H1 (cell line): Measurements from ENCODE around the gene PIK3CA. TPM values are rescaled to one million over a fixed set of nuclear protein-coding genes. Genes with fewer than 3 reads are reported as not detected.

Source experiments
- CTCF ChIA-PET: fragments of 300-600 bp; sonication (Branson Sonifier 250); formaldehyde crosslinking; loops from one replicate; lab custom pipeline; 2021; ENCODE audit not compliant: partially characterized antibody; lab: Charles Lee
- POLR2A ChIA-PET: fragments of 300-600 bp; sonication (Branson Sonifier 250); formaldehyde crosslinking; loops from one replicate; lab custom pipeline; 2021; ENCODE audit warnings: inconsistent platforms; ENCODE audit not compliant: partially characterized antibody; lab: Charles Lee
- DNase-seq, 2 experiments: peaks; one replicate each; pipeline versions ENCODE4 v3.0.0 to v3.0.0-alpha.2; 2010 to 2022; ENCODE audit warnings: low spot score in 2 of 2, low read depth in 1 of 2, mixed read lengths in 1 of 2
- FAIRE-seq: peaks from 2 replicates; lab custom pipeline; 2011; peaks lifted over from hg19 to GRCh38; lab: Jason Lieb, UNC
- H2AFZ ChIP-seq: 2 replicates; pipeline ENCODE4 v1.8.1; 2012; ENCODE audit warnings: low read length, inconsistent platforms
- H2AK5ac ChIP-seq: 2 replicates; pipeline ENCODE4 v1.6.1; 2013; ENCODE audit warnings: low read depth, low read length
- H2BK120ac ChIP-seq: replicated peaks from 2 replicates; pipeline ENCODE3; 2013; ENCODE audit warnings: low read depth, low read length, inconsistent platforms
- H2BK12ac ChIP-seq: 2 replicates; pipeline ENCODE4 v1.6.1; 2013; ENCODE audit warnings: low read depth, low read length
- H2BK15ac ChIP-seq: 2 replicates; pipeline ENCODE4 v1.6.1; 2013; ENCODE audit warnings: low read length
- H2BK20ac ChIP-seq: 2 replicates; pipeline ENCODE4 v1.6.1; 2013; ENCODE audit warnings: low read length
- H2BK5ac ChIP-seq: 2 replicates; pipeline ENCODE4 v1.6.1; 2013; ENCODE audit warnings: low read depth, low read length
- H3K14ac ChIP-seq: 2 replicates; pipeline ENCODE4 v1.6.1; 2013; ENCODE audit warnings: inconsistent platforms; ENCODE audit not compliant: insufficient read length
- H3K18ac ChIP-seq: 2 replicates; pipeline ENCODE4 v1.6.1; 2013; ENCODE audit warnings: low read length; ENCODE audit errors: extremely low read depth
- H3K23ac ChIP-seq: 2 replicates; pipeline ENCODE4 v1.6.1; 2013; ENCODE audit warnings: inconsistent platforms; ENCODE audit not compliant: insufficient read length
- H3K23me2 ChIP-seq: 2 replicates; pipeline ENCODE4 v1.6.1; 2013; ENCODE audit warnings: low read depth, low read length
- H3K27ac ChIP-seq: 2 replicates; pipeline ENCODE4 v1.6.1; 2011; ENCODE audit warnings: low read depth, low read length, inconsistent platforms
- H3K27me3 ChIP-seq, 4 experiments: replicated peaks in 1 of 4; 1 replicate in 1 of 4; 2 replicates in 3 of 4; pipeline versions ENCODE4 v1.6.1 to v1.8.1; 2011 to 2013; ENCODE audit warnings: low read length in 3 of 4, mild to moderate bottlenecking in 3 of 4, inconsistent platforms in 2 of 4, mixed read lengths in 2 of 4, moderate library complexity in 1 of 4; ENCODE audit not compliant: control insufficient read depth in 3 of 4, insufficient read depth in 3 of 4; ENCODE audit errors: extremely low read depth in 1 of 4
- H3K36me3 ChIP-seq, 4 experiments: 2 replicates each; pipeline versions ENCODE4 v1.6.1 to v1.8.1; 2011 to 2013; ENCODE audit warnings: mild to moderate bottlenecking in 4 of 4, low read length in 3 of 4, moderate library complexity in 2 of 4, control low read depth in 1 of 4, inconsistent platforms in 1 of 4; ENCODE audit not compliant: insufficient read depth in 4 of 4, control insufficient read depth in 2 of 4
- H3K4ac ChIP-seq: replicated peaks from 2 replicates; pipeline ENCODE3; 2013; ENCODE audit warnings: low read length, low read depth, mixed read lengths, inconsistent platforms; ENCODE audit not compliant: insufficient read length
- H3K4me1 ChIP-seq, 4 experiments: replicated peaks in 1 of 4; 1 replicate in 1 of 4; 2 replicates in 3 of 4; pipeline versions ENCODE4 v1.6.1 to v1.8.1; 2011 to 2013; ENCODE audit warnings: low read length in 3 of 4, inconsistent platforms in 2 of 4, mixed read lengths in 1 of 4; ENCODE audit not compliant: insufficient read depth in 4 of 4, control insufficient read depth in 3 of 4
- H3K4me2 ChIP-seq, 2 experiments: 2 replicates each; pipeline versions ENCODE4 v1.6.1 to v1.8.1; 2011 to 2013; ENCODE audit warnings: low read depth in 2 of 2, low read length in 2 of 2, control low read depth in 1 of 2, inconsistent platforms in 1 of 2, mild to moderate bottlenecking in 1 of 2; ENCODE audit not compliant: insufficient read depth in 1 of 2
- H3K4me3 ChIP-seq, 4 experiments: fragments of 200-600, 300-600 bp in 1 of 4; sonication (generic), shearing (Covaris generic), sonication (Bioruptor Twin) in 1 of 4; 2 replicates each; pipeline versions ENCODE4 v1.5.1 to v1.8.1; 2011 to 2016; ENCODE audit warnings: low read length in 4 of 4, low read depth in 3 of 4, control low read depth in 2 of 4, inconsistent platforms in 2 of 4, mild to moderate bottlenecking in 2 of 4, mixed read lengths in 1 of 4, moderate library complexity in 1 of 4; ENCODE audit not compliant: insufficient read depth in 2 of 4; ENCODE audit errors: extremely low read depth in 1 of 4
- H3K56ac ChIP-seq: replicated peaks from 2 replicates; pipeline ENCODE3; 2013; ENCODE audit warnings: low read depth, mild to moderate bottlenecking, mixed read lengths, low read length, inconsistent platforms; ENCODE audit not compliant: insufficient read length
- H3K79me1 ChIP-seq: 2 replicates; pipeline ENCODE4 v1.6.1; 2013; ENCODE audit warnings: low read depth, low read length, control low read depth
- H3K79me2 ChIP-seq, 2 experiments: 2 replicates each; pipeline versions ENCODE4 v1.6.1 to v1.8.1; 2012 to 2013; ENCODE audit warnings: low read length in 2 of 2, mild to moderate bottlenecking in 2 of 2, inconsistent platforms in 1 of 2; ENCODE audit not compliant: insufficient read depth in 2 of 2, control insufficient read depth in 1 of 2
- H3K9ac ChIP-seq, 4 experiments: replicated peaks in 1 of 4; 1 replicate in 1 of 4; 2 replicates in 3 of 4; pipeline versions ENCODE4 v1.6.1 to v1.8.1; 2011 to 2013; ENCODE audit warnings: low read depth in 3 of 4, low read length in 3 of 4, control low read depth in 2 of 4, mild to moderate bottlenecking in 2 of 4, moderate library complexity in 2 of 4, inconsistent platforms in 1 of 4; ENCODE audit errors: extremely low read depth in 1 of 4
- H3K9me3 ChIP-seq, 2 experiments: 2 replicates each; pipeline versions ENCODE4 v1.6.1 to v1.8.1; 2012 to 2013; ENCODE audit warnings: mild to moderate bottlenecking in 2 of 2, moderate library complexity in 2 of 2, control low read depth in 1 of 2, inconsistent platforms in 1 of 2, low read depth in 1 of 2, low read length in 1 of 2, mixed read lengths in 1 of 2; ENCODE audit not compliant: insufficient read depth in 2 of 2
- H4K20me1 ChIP-seq, 2 experiments: replicated peaks in 1 of 2; 2 replicates each; pipeline versions ENCODE3 to v1.8.1; 2011 to 2013; ENCODE audit warnings: inconsistent platforms in 2 of 2, low read length in 2 of 2, mild to moderate bottlenecking in 1 of 2; ENCODE audit not compliant: insufficient read depth in 2 of 2, control insufficient read depth in 1 of 2
- H4K5ac ChIP-seq: 2 replicates; pipeline ENCODE4 v1.6.1; 2013; ENCODE audit warnings: low read length, low read depth, mixed read lengths, inconsistent platforms; ENCODE audit not compliant: insufficient read length
- H4K8ac ChIP-seq: 2 replicates; pipeline ENCODE4 v1.8.0; 2013; ENCODE audit warnings: mild to moderate bottlenecking, moderate library complexity, low read length, inconsistent platforms; ENCODE audit not compliant: insufficient read depth; ENCODE audit errors: extremely low read depth
- H4K91ac ChIP-seq: replicated peaks from 2 replicates; pipeline ENCODE3; 2013; ENCODE audit warnings: low read length, mixed read lengths, inconsistent platforms; ENCODE audit not compliant: insufficient read length
- KDM4A ChIP-seq: IDR thresholded peaks from one replicate; pipeline ENCODE4 v1.7.1; 2012; ENCODE audit warnings: low read depth, mild to moderate bottlenecking, moderate library complexity, low read length, inconsistent platforms; ENCODE audit not compliant: severe bottlenecking
- SRF ChIP-seq: IDR thresholded peaks from 2 replicates; pipeline ENCODE4 v1.6.1; 2011; ENCODE audit warnings: mild to moderate bottlenecking, low read depth, low read length, moderate library complexity
- TCF12 ChIP-seq: IDR thresholded peaks from 2 replicates; pipeline ENCODE4 v1.6.1; 2011; ENCODE audit warnings: low read depth, mild to moderate bottlenecking, low read length
- TEAD4 ChIP-seq: IDR thresholded peaks from 2 replicates; pipeline ENCODE4 v1.6.1; 2012; ENCODE audit warnings: low read depth, low read length, inconsistent platforms, mixed read lengths
- WGBS, 2 experiments: shearing (Covaris generic) in 1 of 2; methylation state at CpG; one replicate each; pipeline versions ENCODE4 v1.1.6 to v1.1.7; 2013 to 2015; ENCODE audit warnings: low lambda C conversion rate in 2 of 2, mixed read lengths in 2 of 2, inconsistent platforms in 1 of 2, low coverage in 1 of 2, missing lambda C conversion rate in 1 of 2; ENCODE audit not compliant: insufficient replicate concordance in 2 of 2, insufficient coverage in 1 of 2, insufficient read length in 1 of 2; ENCODE audit errors: extremely low coverage in 1 of 2, missing lambda C conversion rate in 1 of 2; 5-methylcytosine and 5-hydroxymethylcytosine counted together
- polyA plus RNA-seq, 7 experiments: library from polyadenylated mRNA; depleted of rRNA in 3 of 7; stranded (reverse) in 5 of 7; unstranded in 2 of 7; fragments of >200 nt in 5 of 7; fragments of 200-250 nt in 2 of 7; gene quantifications; 1 replicate in 5 of 7; 2 replicates in 1 of 7; 4 replicates in 1 of 7; pipeline versions ENCODE4 v1.2.1 to v1.2.3, GENCODE V29; 2011 to 2013; ENCODE audit warnings: missing spikeins in 2 of 7, mixed read lengths in 2 of 7
- total RNA-seq: library from RNA; stranded (reverse); fragmentation: NEBNext Ultra II Directional; extraction: Animal tissue kit (Norgen Biotek cat#: 25700); gene quantifications from 2 replicates; pipeline ENCODE4 v1.2.1, GENCODE V29; 2021
- TF ChIP-seq, protein P1 (sequence below): IDR thresholded peaks from 2 replicates; pipeline ENCODE4 v1.6.1; 2011; ENCODE audit warnings: low read depth, mild to moderate bottlenecking, low read length; ENCODE audit not compliant: insufficient read depth
- TF ChIP-seq, protein P2 (sequence below): IDR thresholded peaks from 2 replicates; pipeline ENCODE4 v1.6.1; 2012; ENCODE audit warnings: inconsistent platforms

Gene PIK3CA
- total and polyA plus RNA-seq, 2 of the 8 experiments (the other 6 are each of a cell fraction or from before 2014, with no cell fraction given) = 1.6 to 11.3 TPM

DNA sequence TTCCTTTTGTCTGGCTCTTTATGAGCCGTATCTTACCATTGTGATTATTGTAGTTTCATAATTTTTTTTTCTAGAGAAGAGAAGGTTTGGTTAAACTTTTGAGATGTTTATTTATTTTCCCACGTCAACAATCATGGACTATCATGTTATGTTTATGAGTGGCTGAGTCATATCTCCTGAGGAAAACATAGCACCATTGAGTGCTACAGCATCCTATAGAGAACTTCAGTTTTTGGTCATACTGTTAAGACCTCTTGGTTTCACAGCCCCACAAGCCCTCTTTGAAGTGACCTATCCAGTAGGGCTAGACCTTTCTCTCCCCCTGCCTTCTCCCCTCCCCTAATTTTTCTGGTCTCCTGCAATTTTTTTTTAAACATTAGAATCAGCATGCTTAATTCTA is 20.8 kb downstream of the PIK3CA start:
- no peak overlapping the region for H4K91ac ChIP-seq
- H2BK120ac ChIP-seq = no peak overlapping the region
- peaks cover 0 to 2% (median under 1%) of the 10 kb centered on the region in 4 experiments; a peak in 1 of 7 replicates for H3K4me1 ChIP-seq
- H3K36me3 ChIP-seq = no peaks in the 10 kb centered on the region
- no peaks in the 10 kb centered on the region for H3K79me1 ChIP-seq
- CTCF ChIA-PET = no interaction called here
- no peak overlapping the region for H3K18ac ChIP-seq
- POLR2A ChIA-PET = no interaction called here
- H3K4me3 ChIP-seq = no peak overlapping the region
- no peak overlapping the region for H3K9ac ChIP-seq
- peaks cover 0 to 32% of the 10 kb centered on the region in 2 experiments; a peak in 2 of 4 replicates for H3K79me2 ChIP-seq
- no peak overlapping the region for H2AFZ ChIP-seq
- H3K4ac ChIP-seq = no peak overlapping the region
- H3K27ac ChIP-seq = no peak overlapping the region
- peaks cover 0 to 1% of the 10 kb centered on the region in 2 experiments for H4K20me1 ChIP-seq
- H4K5ac ChIP-seq = no peak overlapping the region
- no peak overlapping the region for H4K8ac ChIP-seq
- no peak overlapping the region for H2AK5ac ChIP-seq
- no peak overlapping the region for H3K4me2 ChIP-seq
- no peaks in the 10 kb centered on the region for H3K23me2 ChIP-seq
- H3K56ac ChIP-seq = no peak overlapping the region
- H3K9me3 ChIP-seq = no peaks in the 10 kb centered on the region
- H3K27me3 ChIP-seq = no peaks in the 10 kb centered on the region
- no peak overlapping the region for H3K14ac ChIP-seq
- no peak overlapping the region for H2BK5ac ChIP-seq
- FAIRE-seq = no peak
- DNase-seq = no peak
- 95% methylated on average over 2 of the region's 2 CpGs; no CpG with 5 or more reads in 1 of the 2 experiments for WGBS, 2 experiments
- H2BK12ac ChIP-seq = no peak overlapping the region
- H3K23ac ChIP-seq = no peak overlapping the region
- no peak overlapping the region for H2BK20ac ChIP-seq
- no peak overlapping the region for H2BK15ac ChIP-seq
- TF ChIP-seq, protein P1, sequence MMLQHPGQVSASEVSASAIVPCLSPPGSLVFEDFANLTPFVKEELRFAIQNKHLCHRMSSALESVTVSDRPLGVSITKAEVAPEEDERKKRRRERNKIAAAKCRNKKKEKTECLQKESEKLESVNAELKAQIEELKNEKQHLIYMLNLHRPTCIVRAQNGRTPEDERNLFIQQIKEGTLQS = no peak
- no peak for TF ChIP-seq TCF12
- no peak for TF ChIP-seq SRF
- no peak for TF ChIP-seq TEAD4
- TF ChIP-seq, protein P2, sequence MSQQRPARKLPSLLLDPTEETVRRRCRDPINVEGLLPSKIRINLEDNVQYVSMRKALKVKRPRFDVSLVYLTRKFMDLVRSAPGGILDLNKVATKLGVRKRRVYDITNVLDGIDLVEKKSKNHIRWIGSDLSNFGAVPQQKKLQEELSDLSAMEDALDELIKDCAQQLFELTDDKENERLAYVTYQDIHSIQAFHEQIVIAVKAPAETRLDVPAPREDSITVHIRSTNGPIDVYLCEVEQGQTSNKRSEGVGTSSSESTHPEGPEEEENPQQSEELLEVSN = no peak
- TF ChIP-seq KDM4A = no peak
